OCI-LY1 (cell line): ENCODE data around the gene PCDH18.

Source experiments
- H2AFZ ChIP-seq: fragments of 200-600 bp; sonication (generic), shearing (Covaris generic); 2 replicates; pipeline ENCODE4 v1.6.0; 2014; ENCODE audit warnings: antibody characterized with exemption, mild to moderate bottlenecking, low read length
- H3F3A ChIP-seq: fragments of 200-600 bp; sonication (generic), shearing (Covaris generic); 2 replicates; pipeline ENCODE4 v1.6.0; 2014; ENCODE audit warnings: mild to moderate bottlenecking, antibody characterized with exemption, low read length, moderate library complexity; ENCODE audit not compliant: insufficient read depth
- H3K27ac ChIP-seq: fragments of 200-600 bp; sonication (generic); 2 replicates; pipeline ENCODE4 v1.5.1; 2014; ENCODE audit warnings: low read length, mixed run types, mild to moderate bottlenecking, low read depth; ENCODE audit not compliant: poor library complexity, severe bottlenecking
- H3K27me3 ChIP-seq: fragments of 200-600 bp; sonication (generic); 2 replicates; pipeline ENCODE4 v1.6.0; 2014; ENCODE audit warnings: antibody characterized with exemption, mild to moderate bottlenecking, low read length, moderate library complexity; ENCODE audit not compliant: insufficient read depth
- H3K36me3 ChIP-seq: fragments of 200-600 bp; sonication (generic); 2 replicates; pipeline ENCODE4 v1.6.1; 2014; ENCODE audit warnings: mild to moderate bottlenecking, antibody characterized with exemption, low read length, moderate library complexity, mixed read lengths; ENCODE audit not compliant: insufficient read depth
- H3K4me1 ChIP-seq: fragments of 200-600 bp; sonication (generic); 2 replicates; pipeline ENCODE4 v1.5.1; 2014; ENCODE audit warnings: mild to moderate bottlenecking, low read length, moderate library complexity; ENCODE audit not compliant: insufficient read depth, severe bottlenecking
- H3K4me2 ChIP-seq: fragments of 200-600 bp; sonication (generic), shearing (Covaris generic); 2 replicates; pipeline ENCODE4 v1.6.1; 2014; ENCODE audit warnings: low read length
- H3K4me3 ChIP-seq: fragments of 200-600 bp; sonication (generic); 2 replicates; pipeline ENCODE4 v1.5.1; 2014; ENCODE audit warnings: low read length, low read depth, mild to moderate bottlenecking, mixed read lengths; ENCODE audit not compliant: poor library complexity, severe bottlenecking
- H3K79me2 ChIP-seq: fragments of 200-600 bp; shearing (Covaris generic); 2 replicates; pipeline ENCODE4 v1.6.1; 2016; ENCODE audit warnings: mixed run types, low read length, mixed read lengths; ENCODE audit not compliant: insufficient read depth
- H3K9ac ChIP-seq: fragments of 200-600 bp; sonication (generic), shearing (Covaris generic); 2 replicates; pipeline ENCODE4 v1.6.1; 2014; ENCODE audit warnings: mild to moderate bottlenecking, low read length, mixed read lengths
- H3K9me2 ChIP-seq: fragments of 200-600 bp; sonication (generic), shearing (Covaris generic); 2 replicates; pipeline ENCODE4 v1.6.1; 2014; ENCODE audit warnings: low read depth, mild to moderate bottlenecking, low read length, mixed read lengths
- H3K9me3 ChIP-seq: fragments of 200-600 bp; shearing (Covaris generic); 2 replicates; pipeline ENCODE4 v1.6.1; 2014; ENCODE audit warnings: low read length, mixed read lengths
- H4K20me1 ChIP-seq: fragments of 200-600 bp; sonication (generic), shearing (Covaris generic); 2 replicates; pipeline ENCODE4 v1.6.0; 2016; ENCODE audit warnings: mild to moderate bottlenecking, low read length; ENCODE audit not compliant: insufficient read depth
- CTCF ChIP-seq: fragments of 200-600 bp; sonication (generic), shearing (Covaris generic); IDR thresholded peaks from 2 replicates; pipeline ENCODE4 v1.5.1; 2017; ENCODE audit warnings: mild to moderate bottlenecking, antibody characterized with exemption, low read length, moderate library complexity, mixed read lengths
- EZH2 ChIP-seq: fragments of 200-600 bp; sonication (generic), shearing (Covaris generic); IDR thresholded peaks from 2 replicates; pipeline ENCODE4 v1.8.0; 2017; ENCODE audit warnings: borderline replicate concordance, mixed run types, mild to moderate bottlenecking, antibody characterized with exemption, low read length, moderate library complexity, mixed read lengths

PCDH18 gene

GRCh38 chr4:137526681-137527080 lies 5.6 kb downstream of the PCDH18 start:
- Histone ChIP-seq H4K20me1 (no peaks in the 10 kb centered on the region), H3K9me2 (no peaks in the 10 kb centered on the region), H3K9ac (no peak overlapping the region), H3K4me2 (no peak overlapping the region), H3K27me3 (no peaks in the 10 kb centered on the region), H3K4me3 (no peak overlapping the region), H3K4me1 (no peaks in the 10 kb centered on the region), H3K9me3 (no peaks in the 10 kb centered on the region), H3K79me2 (no peaks in the 10 kb centered on the region), H3K27ac (no peak overlapping the region), H3K36me3 (no peaks in the 10 kb centered on the region), H2AFZ (no peak overlapping the region), H3F3A (no peaks in the 10 kb centered on the region)
- TF ChIP-seq CTCF (no peak), EZH2 (no peak)

- H3K79me2 ChIP-seq: no peaks in the 10 kb centered on the region
- H3K4me3 ChIP-seq: no peak overlapping the region
- H3F3A ChIP-seq: no peaks in the 10 kb centered on the region
- H3K4me1 ChIP-seq: no peaks in the 10 kb centered on the region
- no peak overlapping the region for H3K9ac ChIP-seq
- TF ChIP-seq CTCF (no peak), EZH2 (no peak)
- H3K27me3 ChIP-seq: no peaks in the 10 kb centered on the region
- no peaks in the 10 kb centered on the region for H3K9me3 ChIP-seq
- no peak overlapping the region for H3K4me2 ChIP-seq
- no peaks in the 10 kb centered on the region for H3K9me2 ChIP-seq
- H2AFZ ChIP-seq: no peak overlapping the region
- no peaks in the 10 kb centered on the region for H3K36me3 ChIP-seq
- no peak overlapping the region for H3K27ac ChIP-seq
- no peaks in the 10 kb centered on the region for H4K20me1 ChIP-seq
Measured at GRCh38 chr4:137524725-137525369, 7.4 kb downstream of the PCDH18 start.

GRCh38 chr4:137523329-137523728 lies 9.0 kb downstream of the PCDH18 start:
- Histone ChIP-seq H3K9me3 (no peaks in the 10 kb centered on the region), H3K27me3 (no peaks in the 10 kb centered on the region), H3K4me2 (no peak overlapping the region), H2AFZ (no peak overlapping the region), H3K4me3 (no peak overlapping the region), H3F3A (no peaks in the 10 kb centered on the region), H3K79me2 (no peaks in the 10 kb centered on the region), H3K36me3 (no peaks in the 10 kb centered on the region), H3K9me2 (no peaks in the 10 kb centered on the region), H3K27ac (no peak overlapping the region), H3K4me1 (no peaks in the 10 kb centered on the region), H4K20me1 (no peaks in the 10 kb centered on the region), H3K9ac (no peak overlapping the region)
- TF ChIP-seq EZH2 (no peak), CTCF (no peak)
